Endothelial cell of umbilical vein (primary cell): ENCODE results near the gene DNAJC25. TPM values are rescaled to one million over a fixed set of nuclear protein-coding genes. Genes with fewer than 3 reads are reported as not detected.

Experiments
- BruUV-seq: library from RNA; stranded (reverse); fragments of 400-500 nt; replicated peaks from 2 replicates; lab custom pipeline; 2021; lab: Mats Ljungman, UMichigan
- CTCF ChIA-PET: fragments of 300-600, 350-600 bp; sonication (Branson Sonifier 250); formaldehyde crosslinking; loops from one replicate; lab custom pipeline; 2021; ENCODE audit warnings: antibody characterized with exemption, inconsistent platforms; lab: Charles Lee
- POLR2A ChIA-PET: fragments of 300-600, 350-600 bp; sonication (Branson Sonifier 250); formaldehyde crosslinking; loops from one replicate; lab custom pipeline; 2021; ENCODE audit warnings: antibody characterized with exemption, inconsistent platforms; lab: Charles Lee
- DNase-seq: peaks from one replicate; pipeline ENCODE4 v3.0.0-alpha.2; 2011; ENCODE audit warnings: low read depth, low spot score
- FAIRE-seq: peaks from 2 replicates; lab custom pipeline; 2011; peaks lifted over from hg19 to GRCh38; lab: Jason Lieb, UNC
- H2AFZ ChIP-seq: 2 replicates; pipeline ENCODE4 v1.6.0; 2012; ENCODE audit warnings: low read depth, low read length, control low read depth, inconsistent platforms
- H3K27ac ChIP-seq: 2 replicates; pipeline ENCODE4 v1.5.1; 2011; ENCODE audit warnings: low read depth, mild to moderate bottlenecking, control low read depth, low read length, moderate library complexity; ENCODE audit not compliant: insufficient read depth
- H3K27me3 ChIP-seq, 2 experiments: 2 replicates each; pipeline versions ENCODE4 v1.6.0 to v1.6.1; 2011; ENCODE audit warnings: low read length in 2 of 2, mixed read lengths in 1 of 2; ENCODE audit not compliant: control insufficient read depth in 2 of 2, insufficient read depth in 2 of 2
- H3K36me3 ChIP-seq, 2 experiments: 2 replicates in 1 of 2; 3 replicates in 1 of 2; pipeline ENCODE4 v1.5.1; 2011; ENCODE audit warnings: low read length in 2 of 2, mild to moderate bottlenecking in 1 of 2, moderate library complexity in 1 of 2; ENCODE audit not compliant: control insufficient read depth in 2 of 2, insufficient read depth in 2 of 2; ENCODE audit errors: extremely low read depth in 1 of 2
- H3K4me1 ChIP-seq: 3 replicates; pipeline ENCODE4 v1.5.1; 2011; ENCODE audit warnings: mild to moderate bottlenecking, low read length; ENCODE audit not compliant: control insufficient read depth, insufficient read depth; ENCODE audit errors: extremely low read depth
- H3K4me2 ChIP-seq: 2 replicates; pipeline ENCODE4 v1.6.1; 2011; ENCODE audit warnings: low read length, control low read depth, mixed read lengths; ENCODE audit not compliant: insufficient read depth
- H3K4me3 ChIP-seq, 3 experiments: fragments of 200-600 bp in 1 of 3; sonication (generic), shearing (Covaris generic) in 1 of 3; replicated peaks in 1 of 3; 2 replicates each; pipeline ENCODE4 v1.5.1; 2011 to 2016; ENCODE audit warnings: control low read depth in 3 of 3, low read length in 3 of 3, mild to moderate bottlenecking in 2 of 3, inconsistent platforms in 1 of 3, low read depth in 1 of 3, moderate library complexity in 1 of 3; ENCODE audit not compliant: insufficient read depth in 1 of 3
- H3K79me2 ChIP-seq: 2 replicates; pipeline ENCODE4 v1.6.0; 2012; ENCODE audit warnings: low read length, inconsistent platforms; ENCODE audit not compliant: control insufficient read depth, insufficient read depth
- H3K9ac ChIP-seq: replicated peaks from 2 replicates; pipeline ENCODE3; 2011; ENCODE audit warnings: low read length, control low read depth; ENCODE audit not compliant: insufficient read depth; ENCODE audit errors: extremely low read depth
- H3K9me1 ChIP-seq: replicated peaks from 3 replicates; pipeline ENCODE4 v1.6.0; 2011; ENCODE audit warnings: mild to moderate bottlenecking, low read length; ENCODE audit not compliant: control insufficient read depth, insufficient read depth; ENCODE audit errors: extremely low read depth
- H3K9me3 ChIP-seq: replicated peaks from 2 replicates; pipeline ENCODE4 v1.5.1; 2012; ENCODE audit warnings: low read length, inconsistent platforms; ENCODE audit not compliant: control insufficient read depth, insufficient read depth
- H4K20me1 ChIP-seq: replicated peaks from 2 replicates; pipeline ENCODE3; 2011; ENCODE audit warnings: mild to moderate bottlenecking, low read length; ENCODE audit not compliant: control insufficient read depth, insufficient read depth; ENCODE audit errors: extremely low read depth
- EZH2 ChIP-seq: IDR thresholded peaks from 2 replicates; pipeline ENCODE4 v1.6.1; 2012; ENCODE audit warnings: borderline replicate concordance, low read depth, mild to moderate bottlenecking, moderate library complexity, low read length, inconsistent platforms; ENCODE audit not compliant: severe bottlenecking
- FOS ChIP-seq: IDR thresholded peaks from 2 replicates; pipeline ENCODE4 v1.6.1; 2011; ENCODE audit warnings: mild to moderate bottlenecking, low read length, moderate library complexity, borderline replicate concordance; ENCODE audit not compliant: insufficient read depth
- GATA2 ChIP-seq: IDR thresholded peaks from 2 replicates; pipeline ENCODE4 v1.7.0; 2011; ENCODE audit warnings: low read depth, mild to moderate bottlenecking, moderate library complexity, mixed read lengths, low read length; ENCODE audit not compliant: insufficient read length, insufficient read depth
- JUN ChIP-seq: IDR thresholded peaks from 2 replicates; pipeline ENCODE4 v1.6.1; 2011; ENCODE audit warnings: borderline replicate concordance, low read depth; ENCODE audit not compliant: insufficient read length, insufficient read depth
- MAX ChIP-seq: IDR thresholded peaks from 2 replicates; pipeline ENCODE4 v1.6.1; 2011; ENCODE audit not compliant: insufficient read depth, insufficient read length
- MYC ChIP-seq: IDR thresholded peaks from one replicate; pipeline ENCODE4 v1.6.1; 2011; ENCODE audit warnings: mild to moderate bottlenecking, low read depth, low read length
- POLR2A ChIP-seq: IDR thresholded peaks from 2 replicates; pipeline ENCODE4 v1.6.1; 2012; ENCODE audit warnings: low read depth, mild to moderate bottlenecking, control low read depth, low read length
- POLR2AphosphoS5 ChIP-seq: IDR thresholded peaks from 2 replicates; pipeline ENCODE4 v1.6.1; 2012; ENCODE audit warnings: low read depth, mild to moderate bottlenecking, control low read depth, low read length, moderate library complexity; ENCODE audit not compliant: insufficient read depth
- dilution Hi-C: fragments of 300-500 bp; cut with MboI; formaldehyde crosslinking; loops from one replicate; pipeline ENCODE4 v1.15.0; 2019; ENCODE audit warnings: low sequenced_read_pairs; ENCODE audit not compliant: extremely low pct_ligation_motif_present
- intact Hi-C: fragments of 100-400 bp; cut with micrococcal nuclease; formaldehyde crosslinking; loops from one replicate; pipeline ENCODE4 v1.10.0; 2022
- polyA plus RNA-seq, 4 experiments: library from polyadenylated mRNA; depleted of rRNA in 3 of 4; stranded (reverse) in 3 of 4; unstranded in 1 of 4; fragments of >200 nt; gene quantifications; 2 replicates each; pipeline versions ENCODE4 v1.2.1 to v1.2.3, GENCODE V29; 2011 to 2012; ENCODE audit warnings: missing spikeins in 1 of 4
- total RNA-seq: library from RNA; stranded (reverse); gene quantifications from 2 replicates; pipeline ENCODE4 v1.2.3, GENCODE V29; 2021
- TF ChIP-seq, protein P1 (sequence below), 2 donors: IDR thresholded peaks; 1 replicate in 1 of 2; 2 replicates in 1 of 2; pipeline ENCODE4 v1.5.1; 2011; ENCODE audit warnings: low read length in 2 of 2, mild to moderate bottlenecking in 2 of 2, moderate library complexity in 2 of 2, control low read depth in 1 of 2, inconsistent platforms in 1 of 2, low read depth in 1 of 2; ENCODE audit not compliant: insufficient read depth in 1 of 2; ENCODE audit errors: extremely low read depth in 1 of 2

Gene DNAJC25
- total and polyA plus RNA-seq, 2 donors (not counting 3 experiments of a cell fraction or from before 2014, with no cell fraction given) = 1.7 to 5.5 TPM

- Histone ChIP-seq H3K27ac (no peak overlapping the region), H4K20me1 (peaks cover 7% of the 10 kb centered on the region), H3K9me1 (no peaks in the 10 kb centered on the region), H3K27me3 (no peaks in the 10 kb centered on the region), H3K4me2 (no peak overlapping the region), H2AFZ (no peak overlapping the region), H3K79me2 (peaks cover 2% of the 10 kb centered on the region), H3K4me1 (peaks cover 9% of the 10 kb centered on the region), H3K9ac (no peak overlapping the region), H3K36me3 (peaks cover 4 to 8% of the 10 kb centered on the region in 2 experiments), H3K4me3 (no peak overlapping the region), H3K9me3 (no peaks in the 10 kb centered on the region)
- CTCF ChIA-PET = interaction anchor here (0.8 to 1.5 kb wide), 4 partner anchors 9 to 51 kb away, joined by 3 to 4 read pairs (median 4); no protein-coding TSS in a partner anchor
- TF ChIP-seq POLR2A = no peak
- TF ChIP-seq, protein P1, sequence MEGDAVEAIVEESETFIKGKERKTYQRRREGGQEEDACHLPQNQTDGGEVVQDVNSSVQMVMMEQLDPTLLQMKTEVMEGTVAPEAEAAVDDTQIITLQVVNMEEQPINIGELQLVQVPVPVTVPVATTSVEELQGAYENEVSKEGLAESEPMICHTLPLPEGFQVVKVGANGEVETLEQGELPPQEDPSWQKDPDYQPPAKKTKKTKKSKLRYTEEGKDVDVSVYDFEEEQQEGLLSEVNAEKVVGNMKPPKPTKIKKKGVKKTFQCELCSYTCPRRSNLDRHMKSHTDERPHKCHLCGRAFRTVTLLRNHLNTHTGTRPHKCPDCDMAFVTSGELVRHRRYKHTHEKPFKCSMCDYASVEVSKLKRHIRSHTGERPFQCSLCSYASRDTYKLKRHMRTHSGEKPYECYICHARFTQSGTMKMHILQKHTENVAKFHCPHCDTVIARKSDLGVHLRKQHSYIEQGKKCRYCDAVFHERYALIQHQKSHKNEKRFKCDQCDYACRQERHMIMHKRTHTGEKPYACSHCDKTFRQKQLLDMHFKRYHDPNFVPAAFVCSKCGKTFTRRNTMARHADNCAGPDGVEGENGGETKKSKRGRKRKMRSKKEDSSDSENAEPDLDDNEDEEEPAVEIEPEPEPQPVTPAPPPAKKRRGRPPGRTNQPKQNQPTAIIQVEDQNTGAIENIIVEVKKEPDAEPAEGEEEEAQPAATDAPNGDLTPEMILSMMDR (IDR thresholded peaks at IDR 0.05; ENCODE audit: extremely low read depth in 1 of 2, insufficient read depth in 1 of 2, low read depth in 1 of 2, low read length in 2 of 2) = no peak
- TF ChIP-seq FOS = no peak
- no peak for TF ChIP-seq MAX
- no peak for TF ChIP-seq JUN
- TF ChIP-seq GATA2 = no peak
- no peak for TF ChIP-seq EZH2
- TF ChIP-seq MYC = no peak
- no peak for TF ChIP-seq POLR2AphosphoS5
- dilution Hi-C loops = no loop called here
- intact Hi-C loops = no loop called here
- DNase-seq (no peak), FAIRE-seq (no peak)
- POLR2A ChIA-PET = no interaction called here
- no TSS peak for BruUV-seq
Measured at GRCh38 chr9:111649016-111649415, 17.9 kb downstream of the DNAJC25 start.
